GM12874 (cell line): ENCODE data around the gene OSGEP.

ENCODE experiments used
- TF ChIP-seq, protein P1 (sequence below): IDR thresholded peaks from 2 replicates; pipeline ENCODE4 v1.5.1; 2011; ENCODE audit warnings: low read depth, mild to moderate bottlenecking, control low read depth, low read length, moderate library complexity; ENCODE audit not compliant: insufficient read depth

Gene OSGEP

DNA sequence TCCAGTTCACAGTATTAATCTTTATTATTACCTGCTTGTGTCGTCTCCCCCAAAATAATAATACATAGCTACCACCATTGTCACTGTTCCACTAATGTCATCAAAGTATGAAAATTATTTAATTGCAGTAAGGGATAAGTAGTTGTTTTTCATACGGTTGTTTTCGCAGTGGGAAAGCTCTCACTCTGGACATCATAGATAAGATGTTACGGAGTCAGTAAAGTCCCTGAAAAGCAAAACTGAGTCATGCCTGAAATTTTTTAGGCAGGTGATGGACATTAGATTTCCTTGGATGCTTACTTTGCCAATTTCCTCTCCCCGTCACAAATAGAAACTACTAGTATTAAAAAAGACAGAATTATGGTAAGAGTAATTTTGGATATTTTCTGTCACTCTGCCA, 27.8 kb upstream of the OSGEP start:
- TF ChIP-seq, protein P1, sequence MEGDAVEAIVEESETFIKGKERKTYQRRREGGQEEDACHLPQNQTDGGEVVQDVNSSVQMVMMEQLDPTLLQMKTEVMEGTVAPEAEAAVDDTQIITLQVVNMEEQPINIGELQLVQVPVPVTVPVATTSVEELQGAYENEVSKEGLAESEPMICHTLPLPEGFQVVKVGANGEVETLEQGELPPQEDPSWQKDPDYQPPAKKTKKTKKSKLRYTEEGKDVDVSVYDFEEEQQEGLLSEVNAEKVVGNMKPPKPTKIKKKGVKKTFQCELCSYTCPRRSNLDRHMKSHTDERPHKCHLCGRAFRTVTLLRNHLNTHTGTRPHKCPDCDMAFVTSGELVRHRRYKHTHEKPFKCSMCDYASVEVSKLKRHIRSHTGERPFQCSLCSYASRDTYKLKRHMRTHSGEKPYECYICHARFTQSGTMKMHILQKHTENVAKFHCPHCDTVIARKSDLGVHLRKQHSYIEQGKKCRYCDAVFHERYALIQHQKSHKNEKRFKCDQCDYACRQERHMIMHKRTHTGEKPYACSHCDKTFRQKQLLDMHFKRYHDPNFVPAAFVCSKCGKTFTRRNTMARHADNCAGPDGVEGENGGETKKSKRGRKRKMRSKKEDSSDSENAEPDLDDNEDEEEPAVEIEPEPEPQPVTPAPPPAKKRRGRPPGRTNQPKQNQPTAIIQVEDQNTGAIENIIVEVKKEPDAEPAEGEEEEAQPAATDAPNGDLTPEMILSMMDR: no peak

DNA sequence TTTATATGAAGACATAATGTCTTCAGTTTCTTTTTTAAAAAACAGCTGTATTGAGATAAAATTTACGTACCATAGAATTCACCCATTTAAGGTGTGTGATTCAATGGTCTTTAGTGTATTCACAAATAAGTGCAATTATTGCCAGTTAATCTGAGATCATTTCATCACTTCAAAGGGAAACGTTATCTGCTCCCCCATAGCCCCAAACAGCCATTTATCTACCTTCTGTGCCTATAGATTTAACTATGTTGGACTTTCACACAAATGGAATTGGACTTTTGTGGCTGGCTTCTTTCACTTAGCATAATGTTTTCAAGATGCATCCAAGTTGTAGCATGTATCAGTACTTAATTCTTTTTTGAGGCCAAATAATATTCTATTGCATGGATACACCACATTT, 24.3 kb upstream of the OSGEP start:
- TF ChIP-seq, protein P1: no peak

DNA sequence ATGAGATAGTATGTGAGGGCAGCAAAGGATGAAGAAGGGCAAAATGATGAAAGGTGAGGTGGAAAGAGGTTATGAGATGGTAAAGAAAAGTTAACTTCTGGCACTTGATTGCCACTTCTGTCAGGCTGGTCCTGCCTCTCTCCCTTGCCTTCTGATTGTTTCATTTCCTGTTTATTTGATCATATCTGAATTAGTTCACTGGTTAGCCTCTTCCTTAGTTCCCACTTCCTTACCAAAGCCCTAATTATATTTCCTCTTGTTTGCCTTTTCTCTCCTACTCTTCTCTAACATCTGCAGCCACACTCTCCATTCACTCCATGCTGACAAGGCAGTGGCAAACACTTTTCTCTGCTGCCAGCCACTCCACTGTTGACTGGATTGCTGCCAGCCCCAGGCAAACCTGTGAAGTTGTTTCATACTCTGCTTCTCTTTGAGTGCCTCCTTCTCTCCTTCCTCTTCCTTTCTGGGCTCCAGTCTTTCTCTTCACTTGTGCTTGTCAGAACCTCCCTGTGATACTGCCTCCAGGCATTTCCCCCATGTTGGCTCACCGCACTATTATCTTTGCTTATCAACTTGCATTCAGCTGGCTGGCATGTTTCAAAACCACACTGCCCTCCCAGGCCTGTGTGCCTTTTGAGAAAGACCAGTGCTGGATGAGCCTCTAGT, 22.7 kb upstream of the OSGEP start:
- TF ChIP-seq, protein P1: no peak

DNA sequence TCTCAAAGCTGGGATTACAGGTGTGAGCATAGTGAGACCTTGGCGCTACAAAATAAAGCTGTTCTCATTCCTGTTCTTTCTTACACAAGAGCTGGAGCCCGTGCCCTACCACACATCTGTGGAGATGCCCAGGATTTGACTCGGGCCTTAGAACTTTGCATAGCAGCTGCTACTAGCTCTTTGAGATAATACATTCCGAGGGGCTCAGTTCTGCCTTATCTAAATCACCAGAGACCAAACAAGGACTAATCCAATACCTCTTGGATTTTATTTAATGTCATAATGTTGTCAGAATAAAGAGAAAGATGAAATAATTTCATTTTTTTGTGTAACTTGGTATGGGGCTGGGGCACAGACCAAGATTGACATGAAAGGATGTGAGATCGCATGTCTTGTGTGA, 22.2 kb upstream of the OSGEP start:
- TF ChIP-seq, protein P1: no peak

DNA sequence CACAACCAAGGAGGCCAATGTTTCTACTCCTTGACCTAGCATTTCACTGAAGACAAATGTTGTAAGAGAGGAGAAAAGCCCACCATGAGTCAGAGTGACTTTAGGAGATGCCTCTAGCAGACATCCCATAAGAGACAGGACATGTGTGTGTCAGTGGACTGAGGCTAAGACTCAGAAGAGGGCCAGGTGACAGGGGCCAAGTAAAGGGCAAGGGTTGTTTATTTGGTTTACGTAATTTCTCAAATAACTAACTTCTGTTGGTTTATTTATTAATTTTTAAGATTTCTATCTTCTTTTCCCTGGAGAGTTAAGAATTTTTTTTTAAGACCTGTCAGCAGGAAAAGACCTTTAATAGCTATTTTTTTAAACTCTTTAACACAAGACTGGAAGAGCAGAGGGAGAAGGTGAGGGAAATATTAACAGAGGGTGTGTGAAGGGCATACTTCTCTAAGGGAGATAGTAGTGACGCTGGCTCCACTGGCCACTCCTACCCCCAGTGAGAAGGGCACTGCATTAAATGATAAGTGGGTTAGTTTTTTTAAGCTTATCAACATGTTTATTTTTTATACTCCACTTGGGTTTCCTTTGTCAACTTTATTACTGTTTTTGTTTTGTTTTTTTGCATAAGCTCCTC, 18.0 kb upstream of the OSGEP start:
- TF ChIP-seq, protein P1: no peak

DNA sequence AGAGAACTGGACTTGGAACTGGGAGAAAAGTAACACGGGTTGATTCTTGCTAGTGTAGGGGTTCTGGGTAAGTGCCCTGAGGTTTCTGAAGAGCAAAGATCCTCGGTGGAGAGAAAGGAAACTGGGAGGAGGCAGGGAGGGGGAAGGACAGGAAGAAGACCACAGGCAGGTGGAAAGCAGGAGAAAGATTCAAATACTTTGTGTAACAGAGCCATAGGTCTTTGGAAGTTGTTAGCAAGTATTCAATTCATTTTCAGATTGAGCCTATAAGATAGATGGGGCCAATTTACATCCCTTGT, 15.9 kb upstream of the OSGEP start:
- TF ChIP-seq, protein P1: no peak

DNA sequence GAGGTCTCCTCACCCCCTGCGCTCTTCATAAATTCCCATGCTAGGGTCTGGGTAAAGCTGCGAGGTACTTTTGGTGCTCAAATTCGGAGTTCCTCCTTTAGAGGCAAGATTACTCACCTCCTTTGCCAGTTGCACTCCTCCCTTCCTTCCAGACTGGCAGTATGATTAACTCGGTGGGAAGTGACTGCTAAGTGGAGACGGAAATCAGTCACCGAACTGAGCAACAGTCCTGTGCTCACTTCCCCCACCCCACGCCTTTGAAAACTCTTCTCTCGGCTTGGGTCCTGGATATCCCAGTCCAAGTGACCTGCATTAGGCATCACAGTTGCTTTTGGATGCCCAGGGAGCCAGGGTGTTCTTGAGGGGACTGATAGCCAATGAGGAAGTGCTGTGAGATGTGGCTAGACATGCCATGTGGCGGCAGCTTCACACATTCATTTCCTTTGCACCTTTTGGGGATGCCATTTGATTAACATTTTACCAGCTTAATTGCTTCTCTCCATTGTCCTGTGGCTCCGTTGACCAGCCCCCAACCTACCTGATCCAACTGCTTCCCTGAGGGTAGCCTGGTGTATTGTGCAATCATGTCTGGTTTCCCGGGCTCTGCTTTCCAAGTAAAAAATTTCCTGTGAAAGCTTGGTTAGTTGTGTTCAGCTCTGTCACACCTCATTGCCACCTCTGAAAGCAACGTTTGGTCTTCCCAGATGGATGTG, 15.4 kb upstream of the OSGEP start:
- TF ChIP-seq, protein P1: no peak
